Coronary artery (tissue), 2 donors: Measurements from ENCODE around the gene CDK5RAP1.

Source experiments
- DNase-seq: peaks from one replicate; pipeline ENCODE4 v3.0.0-alpha.2; 2017; ENCODE audit warnings: low spot score
- H3K27ac ChIP-seq, 2 donors: fragments of 200-600 bp; sonication (generic); one replicate each; pipeline ENCODE4 v1.5.1; 2016 to 2019
- H3K4me3 ChIP-seq: fragments of 200-600 bp; sonication (generic); 2 replicates; pipeline ENCODE4 v1.5.1; 2016; ENCODE audit warnings: mild to moderate bottlenecking, moderate library complexity
- TF ChIP-seq, protein P1 (sequence below): fragments of 200-600 bp; sonication (generic); IDR thresholded peaks from one replicate; pipeline ENCODE4 v1.5.1; 2019; ENCODE audit warnings: antibody characterized with exemption

The CDK5RAP1 gene

DNA sequence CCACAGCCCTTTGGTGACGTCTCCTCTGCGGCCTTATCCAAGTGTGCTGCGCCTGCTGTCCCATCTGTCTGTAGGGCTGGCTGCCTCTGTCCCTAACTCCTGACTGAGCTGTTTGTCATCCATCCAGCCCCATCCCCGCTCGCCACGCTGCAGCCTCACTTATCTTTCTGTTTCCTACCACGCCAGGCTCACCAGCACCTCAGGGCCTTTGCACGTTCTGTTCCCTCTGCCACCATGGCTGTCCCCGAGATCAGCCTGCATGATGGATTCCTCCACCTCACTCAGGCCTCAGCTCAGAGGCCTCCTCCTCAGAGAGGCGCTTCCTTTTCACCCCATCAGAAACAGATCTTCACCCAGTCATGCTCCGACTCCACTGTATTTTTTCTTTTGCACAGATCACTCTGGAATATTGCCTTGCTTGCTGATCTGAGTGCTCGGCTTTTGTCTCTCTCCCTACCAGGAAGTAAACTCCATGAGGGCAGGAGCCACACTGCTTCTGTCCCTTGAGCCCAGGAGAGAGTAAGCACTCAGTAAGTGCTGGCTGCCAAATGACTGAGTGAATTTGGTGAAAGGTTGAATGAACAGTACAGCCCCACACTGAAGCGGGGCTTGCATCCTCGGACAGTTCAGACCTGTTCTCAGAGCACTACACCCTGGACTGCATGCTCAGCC is 83.8 kb downstream of the CDK5RAP1 start:
- no peak for DNase-seq
- no peak overlapping the region for H3K27ac ChIP-seq
- TF ChIP-seq, protein P1, sequence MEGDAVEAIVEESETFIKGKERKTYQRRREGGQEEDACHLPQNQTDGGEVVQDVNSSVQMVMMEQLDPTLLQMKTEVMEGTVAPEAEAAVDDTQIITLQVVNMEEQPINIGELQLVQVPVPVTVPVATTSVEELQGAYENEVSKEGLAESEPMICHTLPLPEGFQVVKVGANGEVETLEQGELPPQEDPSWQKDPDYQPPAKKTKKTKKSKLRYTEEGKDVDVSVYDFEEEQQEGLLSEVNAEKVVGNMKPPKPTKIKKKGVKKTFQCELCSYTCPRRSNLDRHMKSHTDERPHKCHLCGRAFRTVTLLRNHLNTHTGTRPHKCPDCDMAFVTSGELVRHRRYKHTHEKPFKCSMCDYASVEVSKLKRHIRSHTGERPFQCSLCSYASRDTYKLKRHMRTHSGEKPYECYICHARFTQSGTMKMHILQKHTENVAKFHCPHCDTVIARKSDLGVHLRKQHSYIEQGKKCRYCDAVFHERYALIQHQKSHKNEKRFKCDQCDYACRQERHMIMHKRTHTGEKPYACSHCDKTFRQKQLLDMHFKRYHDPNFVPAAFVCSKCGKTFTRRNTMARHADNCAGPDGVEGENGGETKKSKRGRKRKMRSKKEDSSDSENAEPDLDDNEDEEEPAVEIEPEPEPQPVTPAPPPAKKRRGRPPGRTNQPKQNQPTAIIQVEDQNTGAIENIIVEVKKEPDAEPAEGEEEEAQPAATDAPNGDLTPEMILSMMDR = no peak

DNA sequence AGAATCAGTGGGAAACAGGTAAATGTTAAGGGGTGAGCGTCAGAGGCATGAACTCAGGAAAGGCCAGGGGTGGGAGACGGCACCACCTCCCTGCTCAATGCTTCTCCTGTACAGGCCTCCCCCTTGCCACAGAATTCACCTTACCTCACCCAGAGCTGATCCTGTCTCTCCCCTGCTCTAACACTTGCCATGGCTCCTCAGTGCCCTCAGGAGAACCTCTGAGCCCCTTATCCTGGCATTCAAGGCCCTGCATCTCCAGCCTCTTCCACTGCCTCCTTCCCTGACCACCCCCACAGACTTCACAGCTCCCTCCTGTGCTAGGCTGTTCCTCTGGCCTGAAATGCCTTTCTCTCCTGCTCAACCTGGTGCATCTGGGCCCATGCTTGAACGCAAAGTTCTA is 84.4 kb downstream of the CDK5RAP1 start:
- no peak for DNase-seq
- TF ChIP-seq, protein P1 = no peak

More for the DNA sequence above, 83.8 kb downstream of the CDK5RAP1 start:
- no peak overlapping the region for H3K4me3 ChIP-seq

DNA sequence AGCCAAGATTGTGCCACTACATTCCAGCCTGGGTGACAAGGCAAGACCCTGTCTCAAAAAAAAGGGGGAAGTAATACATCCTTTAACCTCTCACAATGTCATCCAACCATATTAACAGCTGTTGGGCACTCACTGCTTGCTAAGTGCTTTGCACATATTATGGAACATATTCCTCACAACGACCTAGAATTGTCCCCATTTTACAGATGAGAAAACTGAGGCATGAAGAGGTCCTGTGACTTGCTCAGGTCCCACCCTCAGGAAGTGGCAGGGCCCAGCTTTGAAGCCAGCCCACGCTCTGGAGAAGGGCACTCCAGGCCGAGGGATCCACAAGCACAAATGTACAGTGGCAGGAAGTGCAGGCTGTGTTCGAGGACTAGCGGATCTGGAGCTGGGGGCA is 85.0 kb downstream of the CDK5RAP1 start:
- no peak overlapping the region for H3K27ac ChIP-seq
- TF ChIP-seq, protein P1 = no peak
- H3K4me3 ChIP-seq = no peak overlapping the region
- DNase-seq = no peak

More for the DNA sequence above, 84.4 kb downstream of the CDK5RAP1 start:
- H3K4me3 ChIP-seq = no peak overlapping the region
- no peak overlapping the region for H3K27ac ChIP-seq

DNA sequence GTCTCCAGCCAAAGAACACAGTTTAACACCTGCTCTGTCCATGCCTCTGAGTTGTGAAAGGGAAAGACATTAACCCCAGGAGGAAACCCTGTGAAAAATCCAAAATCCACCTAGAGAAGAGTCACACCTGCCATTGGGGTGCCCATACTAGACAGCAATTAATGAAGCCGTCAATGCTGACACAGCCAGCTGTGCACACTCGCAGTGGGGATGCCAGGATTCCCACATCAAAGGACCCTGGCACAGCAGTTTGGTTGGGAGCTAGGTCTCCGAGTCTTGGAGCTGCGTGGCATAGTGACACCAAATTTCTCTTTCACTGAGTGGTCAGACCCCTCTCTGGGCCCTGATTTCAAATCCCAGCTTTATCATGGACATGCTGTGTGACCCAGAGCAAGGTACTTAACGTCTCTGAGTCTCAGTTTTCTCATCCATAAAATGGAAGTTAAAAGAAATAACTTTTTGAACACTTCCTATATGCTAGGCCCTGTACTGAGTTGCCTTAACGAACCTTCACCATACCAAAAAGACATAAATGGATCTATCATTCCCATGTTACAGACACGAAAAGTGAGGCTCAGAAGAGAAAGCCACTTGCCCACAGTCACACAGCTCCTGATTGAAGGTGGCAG is 87.5 kb downstream of the CDK5RAP1 start:
- Histone ChIP-seq H3K4me3 (no peak overlapping the region), H3K27ac (no peak overlapping the region)
- no peak for DNase-seq
- TF ChIP-seq, protein P1 = no peak

DNA sequence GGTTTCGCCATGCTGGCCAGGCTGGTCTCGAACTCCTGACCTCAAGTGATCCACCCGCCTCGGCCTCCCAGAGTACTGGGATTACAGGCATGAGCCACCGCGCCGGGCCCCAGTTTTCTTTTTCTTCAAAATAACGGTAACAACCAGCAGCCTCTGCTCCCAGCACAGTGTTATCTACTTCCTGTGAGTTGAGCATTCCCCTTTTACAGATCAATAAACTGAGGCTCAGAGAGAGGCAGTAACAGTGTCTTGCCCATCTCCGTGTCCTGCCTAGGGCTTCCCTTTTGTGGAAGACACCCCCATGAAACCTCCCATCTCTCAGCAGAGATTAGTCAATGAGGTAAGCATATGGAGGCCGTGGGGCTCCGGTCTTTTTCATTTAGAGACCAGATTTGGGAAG is 88.7 kb downstream of the CDK5RAP1 start:
- Histone ChIP-seq H3K4me3 (no peak overlapping the region), H3K27ac (no peak overlapping the region)
- TF ChIP-seq, protein P1 = no peak
- no peak for DNase-seq

DNA sequence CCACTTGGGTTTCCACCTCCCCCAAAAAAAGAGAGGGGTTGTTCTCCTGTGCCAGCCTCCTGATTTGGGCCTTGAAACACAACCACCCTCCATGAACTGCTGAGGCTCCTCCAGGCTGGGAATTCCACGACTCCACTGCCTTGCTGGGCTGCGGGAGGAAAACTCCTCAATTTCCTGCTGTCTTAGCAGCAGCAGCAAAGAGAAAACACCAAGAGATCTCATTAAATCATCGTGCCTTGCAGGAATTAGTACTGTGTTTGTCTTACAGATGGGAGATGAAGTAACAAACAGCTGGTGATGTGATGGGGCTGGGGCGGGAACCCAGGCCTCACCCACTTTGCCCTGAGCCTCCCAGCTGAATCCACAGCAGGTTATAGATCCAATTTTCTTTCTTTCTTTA is 89.3 kb downstream of the CDK5RAP1 start:
- DNase-seq = no peak
- Histone ChIP-seq H3K4me3 (no peak overlapping the region), H3K27ac (no peak overlapping the region)
- TF ChIP-seq, protein P1 = no peak

DNA sequence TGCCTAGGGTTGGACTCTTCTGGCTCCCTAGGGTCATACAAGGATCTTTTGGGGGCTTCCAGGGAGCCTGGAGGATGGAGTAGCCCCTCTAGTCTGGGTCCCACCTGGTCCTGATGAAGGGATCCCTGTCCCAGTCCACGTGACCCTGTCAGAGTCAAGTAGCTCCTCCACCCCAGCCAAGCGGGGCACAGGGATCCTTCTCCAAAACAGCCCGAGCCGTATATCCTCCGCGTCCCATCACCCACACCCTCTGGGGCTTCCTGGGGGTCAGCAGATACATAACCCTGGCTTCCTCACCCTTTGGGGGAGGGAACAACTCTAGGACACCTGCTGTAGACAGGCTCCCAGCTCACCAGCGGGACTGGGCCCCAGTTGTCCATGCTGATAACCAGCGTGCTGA is 90.3 kb downstream of the CDK5RAP1 start:
- Histone ChIP-seq H3K27ac (no peak overlapping the region), H3K4me3 (no peak overlapping the region)
- TF ChIP-seq, protein P1 = no peak
- no peak for DNase-seq
